GM12878 (cell line): ENCODE data around the gene PJA2. TPM values are rescaled to one million over a fixed set of nuclear protein-coding genes. Genes with fewer than 3 reads are reported as not detected.
A peak's percentile ranks its signal among the peaks of the same experiment; 100 is the strongest.

Source experiments
- ATAC-seq: fragments of 200-7000 bp; cut with Tn5 transposase; 3 replicates; pipeline ENCODE4 v1.9.1; 2020; ENCODE audit warnings: mild to moderate bottlenecking, moderate library complexity
- BruUV-seq: library from RNA; stranded (reverse); fragments of 400-500 nt; replicated peaks from 2 replicates; lab custom pipeline; 2021; lab: Mats Ljungman, UMichigan
- CTCF ChIA-PET: fragments of 300-600 bp; sonication (Branson Sonifier 250); formaldehyde crosslinking; extraction: SDS; loops from one replicate; lab custom pipeline; 2021; ENCODE audit warnings: inconsistent platforms; lab: Yijun Ruan, JAX
- POLR2A ChIA-PET: fragments of 350-600 bp; formaldehyde crosslinking; extraction: SDS; loops from one replicate; lab custom pipeline; 2021; ENCODE audit warnings: inconsistent platforms; lab: Charles Lee
- RAD21 ChIA-PET: fragments of 300-600 bp; sonication (Branson Sonifier 250); formaldehyde crosslinking; loops from one replicate; lab custom pipeline; 2023; ENCODE audit warnings: antibody characterized with exemption; ENCODE audit not compliant: unreplicated experiment; lab: Charles Lee
- SMC1A ChIA-PET: fragments of 300-600 bp; sonication (Branson Sonifier 250); formaldehyde crosslinking; loops from one replicate; lab custom pipeline; 2023; ENCODE audit not compliant: unreplicated experiment, uncharacterized antibody; lab: Charles Lee
- DNase-seq: peaks from one replicate; pipeline ENCODE4 v3.0.0-alpha.2; 2011; ENCODE audit warnings: low read depth, low spot score
- FAIRE-seq: peaks from 3 replicates; lab custom pipeline; 2011; peaks lifted over from hg19 to GRCh38; lab: Jason Lieb, UNC
- H2AFZ ChIP-seq: 2 replicates; pipeline ENCODE4 v1.6.0; 2011; ENCODE audit warnings: low read depth, low read length, control low read depth; ENCODE audit not compliant: control insufficient read depth
- H3K27ac ChIP-seq: 2 replicates; pipeline ENCODE4 v1.5.1; 2011; ENCODE audit warnings: control low read depth; ENCODE audit not compliant: control insufficient read depth, insufficient read depth
- H3K27me3 ChIP-seq, 2 experiments: replicated peaks in 1 of 2; 2 replicates each; pipeline versions ENCODE4 v1.6.0 to v1.6.1; 2011; ENCODE audit warnings: low read length in 1 of 2; ENCODE audit not compliant: control insufficient read depth in 2 of 2, insufficient read depth in 2 of 2
- H3K36me3 ChIP-seq, 2 experiments: 2 replicates each; pipeline ENCODE4 v1.5.1; 2011; ENCODE audit warnings: low read length in 1 of 2; ENCODE audit not compliant: control insufficient read depth in 2 of 2, insufficient read depth in 2 of 2
- H3K4me1 ChIP-seq: 2 replicates; pipeline ENCODE4 v1.6.1; 2011; ENCODE audit warnings: mild to moderate bottlenecking, low read length, moderate library complexity, mixed read lengths; ENCODE audit not compliant: control insufficient read depth, insufficient read depth
- H3K4me2 ChIP-seq: 2 replicates; pipeline ENCODE4 v1.6.0; 2011; ENCODE audit warnings: control low read depth; ENCODE audit not compliant: control insufficient read depth, insufficient read depth
- H3K4me3 ChIP-seq: fragments of 200-600 bp; sonication (generic); 2 replicates; pipeline ENCODE4 v1.5.1; 2016
- H3K79me2 ChIP-seq: 2 replicates; pipeline ENCODE4 v1.6.0; 2011; ENCODE audit warnings: low read length; ENCODE audit not compliant: control insufficient read depth, insufficient read depth
- H3K9ac ChIP-seq: 2 replicates; pipeline ENCODE4 v1.8.0; 2011; ENCODE audit warnings: low read length, control low read depth, mixed read lengths; ENCODE audit not compliant: control insufficient read depth, insufficient read depth
- H3K9me3 ChIP-seq: replicated peaks from 3 replicates; pipeline ENCODE4 v1.5.1; 2011; ENCODE audit warnings: mild to moderate bottlenecking, low read length; ENCODE audit not compliant: control insufficient read depth, insufficient read depth
- H4K20me1 ChIP-seq: 2 replicates; pipeline ENCODE4 v1.6.0; 2011; ENCODE audit not compliant: control insufficient read depth, insufficient read depth
- ATF2 ChIP-seq: IDR thresholded peaks from 2 replicates; pipeline ENCODE4 v1.6.1; 2012; ENCODE audit warnings: low read length, inconsistent platforms
- CREB1 ChIP-seq: IDR thresholded peaks from 2 replicates; pipeline ENCODE4 v1.6.1; 2012; ENCODE audit warnings: low read depth, mild to moderate bottlenecking, inconsistent platforms
- HDGF ChIP-seq: fragments of 450-650 bp; IDR thresholded peaks from 2 replicates; pipeline ENCODE4 v1.6.1; 2016; ENCODE audit warnings: antibody characterized with exemption
- MTA2 ChIP-seq: fragments of 450-650 bp; IDR thresholded peaks from 2 replicates; pipeline ENCODE4 v1.6.1; 2016; ENCODE audit warnings: low read depth, mild to moderate bottlenecking, moderate library complexity
- MTA3 ChIP-seq: IDR thresholded peaks from 2 replicates; pipeline ENCODE4 v1.6.1; 2012; ENCODE audit warnings: low read length, inconsistent platforms, borderline replicate concordance
- NKRF ChIP-seq: fragments of 450-650 bp; conservative IDR thresholded peaks from 2 replicates; pipeline ENCODE4 v1.6.1; 2017; ENCODE audit warnings: mild to moderate bottlenecking, moderate library complexity
- NR2F1 ChIP-seq: fragments of 450-650 bp; conservative IDR thresholded peaks from 2 replicates; pipeline ENCODE4 v1.6.1; 2017; ENCODE audit warnings: mild to moderate bottlenecking
- PML ChIP-seq: IDR thresholded peaks from 2 replicates; pipeline ENCODE4 v1.6.1; 2012; ENCODE audit warnings: low read length, inconsistent platforms
- WGBS: methylation state at CpG from one replicate; pipeline ENCODE4 v1.1.6; 2016; ENCODE audit warnings: low lambda C conversion rate; ENCODE audit not compliant: insufficient replicate concordance, insufficient coverage; ENCODE audit errors: missing lambda C conversion rate; 5-methylcytosine and 5-hydroxymethylcytosine counted together
- in situ Hi-C: fragments of 300-500 bp; cut with MboI; formaldehyde crosslinking; loops from 9 replicates; pipeline ENCODE4 v1.14.3; 2018; ENCODE audit warnings: mixed read lengths
- intact Hi-C: fragments of 100-400 bp; cut with micrococcal nuclease; formaldehyde crosslinking; loops from one replicate; pipeline ENCODE4 v1.14.2; 2022; ENCODE audit not compliant: unreplicated experiment
- polyA plus RNA-seq, 11 experiments: library from polyadenylated mRNA; depleted of rRNA in 4 of 11; unstranded in 6 of 11; stranded (reverse) in 5 of 11; fragments of >200 nt; fragmentation: Nextera tagmentation in 4 of 11; fragmentation: Illumina TruSeq in 1 of 11; extraction: Ambion mirVana in 4 of 11; extraction: Trizol in 1 of 11; gene quantifications; 1 replicate in 1 of 11; 2 replicates in 10 of 11; pipeline versions ENCODE4 v1.2.1 to v1.2.3, GENCODE V29; 2011 to 2016; ENCODE audit warnings: inconsistent platforms in 2 of 11, missing spikeins in 2 of 11, low read depth in 1 of 11
- total RNA-seq, 4 experiments: library from RNA; depleted of rRNA in 3 of 4; stranded (reverse); fragments of >200 nt in 3 of 4; fragmentation: Illumina TruSeq in 1 of 4; extraction: Trizol in 1 of 4; gene quantifications; 2 replicates each; pipeline versions ENCODE4 v1.2.1 to v1.2.3, GENCODE V29; 2013 to 2021
- TF ChIP-seq, protein P1 (sequence below): IDR thresholded peaks from 2 replicates; pipeline ENCODE4 v1.6.1; 2012; ENCODE audit warnings: improper control_type of control experiment, low read depth, low read length; ENCODE audit not compliant: insufficient replicate concordance

PJA2 gene
- total and polyA plus RNA-seq, 10 of the 15 experiments (the other 5 are each of a cell fraction or from before 2014, with no cell fraction given): 27.8 to 93.4 (median 47.8) TPM

- TF ChIP-seq ATF2 (no peak; the same call in 1 of the 2 replicates), MTA3 (no peak)
- TF ChIP-seq, all 136 proteins: peak for 0
Observed at GRCh38 chr5:109411149-109411514, 1.4 kb upstream of the PJA2 start (continued).

DNA sequence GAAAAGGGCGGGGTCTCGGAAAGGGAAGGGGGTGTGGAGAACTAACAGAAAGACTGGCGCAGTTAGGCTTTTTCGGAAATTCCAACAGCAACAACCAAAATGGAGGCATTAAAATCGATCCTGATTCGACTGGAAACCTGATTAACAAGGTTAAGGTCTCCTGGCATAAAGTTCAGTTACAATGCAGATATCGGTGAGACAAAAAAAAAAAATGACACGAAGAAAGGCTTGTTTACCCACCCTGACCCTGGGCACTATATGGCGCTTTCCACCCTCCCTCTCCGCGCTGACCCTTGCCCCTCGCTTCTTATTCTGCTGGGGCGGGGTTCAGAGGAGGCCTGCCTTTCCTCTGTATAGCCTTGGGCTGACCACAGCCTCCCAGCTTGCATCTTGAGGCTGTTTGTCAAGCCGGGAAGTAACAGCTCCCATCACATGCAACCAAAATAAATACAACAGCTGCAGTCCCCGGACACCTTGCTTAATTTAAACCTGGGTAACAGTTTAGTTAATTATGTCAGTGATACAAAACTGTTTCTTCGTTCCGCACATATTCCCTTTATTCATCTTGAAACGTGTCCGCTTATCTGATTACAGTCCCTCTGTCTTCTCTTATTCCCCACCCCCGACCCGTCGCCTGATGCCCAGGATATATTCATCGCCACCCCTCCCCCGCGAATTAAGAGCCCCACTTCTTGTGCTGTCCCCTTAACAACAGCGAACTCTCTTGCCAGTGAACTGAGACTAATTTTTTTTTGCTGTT is 795 bp upstream of the PJA2 start:
- DNase-seq (no peak), ATAC-seq (peak; percentile 50), FAIRE-seq (no peak)
- no peaks in the 10 kb centered on the region for H3K27me3 ChIP-seq
- intact Hi-C loops: loop anchor here (1.0 to 5.0 kb wide), 3 partner anchors 278 to 1028 kb away; partner anchors contain the start of genes FBXL17 and MAN2A1
- 1% methylated on average over 26 of the region's 26 CpGs for WGBS
- in situ Hi-C loops: no loop called here
- SMC1A ChIA-PET: interaction anchor here (1.0 kb wide), 2 partner anchors 45 to 57 kb away, joined by 3 read pairs; no protein-coding TSS in a partner anchor
- peak overlapping the region; percentile 98 for H3K27ac ChIP-seq
- POLR2A ChIA-PET: interaction anchor here (0.9 to 1.6 kb wide), 5 partner anchors 9 to 683 kb away, joined by 3 to 4 read pairs (median 3); no protein-coding TSS in a partner anchor
- H3K4me3 ChIP-seq: peak overlapping the region; percentile 80
- peaks cover 10% of the 10 kb centered on the region; the same call in 1 of the 2 replicates for H3K4me1 ChIP-seq
- peaks cover 0 to 3% of the 10 kb centered on the region in 2 experiments; a peak in 1 of 4 replicates for H3K36me3 ChIP-seq
- H3K9ac ChIP-seq: peak overlapping the region; percentile 90
- RAD21 ChIA-PET: interaction anchor here (0.7 to 1.5 kb wide), 4 partner anchors 19 to 889 kb away, joined by 3 to 4 read pairs (median 3); no protein-coding TSS in a partner anchor
- H3K9me3 ChIP-seq: peaks cover 5% of the 10 kb centered on the region; the same call in 2 of the 3 replicates
- no peaks in the 10 kb centered on the region for H4K20me1 ChIP-seq
- peak overlapping the region; percentile 88 for H3K4me2 ChIP-seq
- H2AFZ ChIP-seq: peak overlapping the region; percentile 83
- peaks cover 40% of the 10 kb centered on the region for H3K79me2 ChIP-seq
- CTCF ChIA-PET: interaction anchor here (0.6 kb wide), 1 partner anchor 486 kb away, joined by 3 read pairs; no protein-coding TSS in a partner anchor
- TSS peak; percentile 98 for BruUV-seq
- TF ChIP-seq CREB1: no peak
- peak; percentile 67; the same call in 1 of the 2 replicates for TF ChIP-seq MTA2
- peak; percentile 80; the same call in 1 of the 2 replicates for TF ChIP-seq HDGF
- peak; percentile 96 for TF ChIP-seq NR2F1
- 0 out of 2 replicates have a peak, but pooled peaks have one; percentile 19 for TF ChIP-seq PML
- peak; percentile 52; the same call in 1 of the 2 replicates for TF ChIP-seq NKRF
- TF ChIP-seq, protein P1, sequence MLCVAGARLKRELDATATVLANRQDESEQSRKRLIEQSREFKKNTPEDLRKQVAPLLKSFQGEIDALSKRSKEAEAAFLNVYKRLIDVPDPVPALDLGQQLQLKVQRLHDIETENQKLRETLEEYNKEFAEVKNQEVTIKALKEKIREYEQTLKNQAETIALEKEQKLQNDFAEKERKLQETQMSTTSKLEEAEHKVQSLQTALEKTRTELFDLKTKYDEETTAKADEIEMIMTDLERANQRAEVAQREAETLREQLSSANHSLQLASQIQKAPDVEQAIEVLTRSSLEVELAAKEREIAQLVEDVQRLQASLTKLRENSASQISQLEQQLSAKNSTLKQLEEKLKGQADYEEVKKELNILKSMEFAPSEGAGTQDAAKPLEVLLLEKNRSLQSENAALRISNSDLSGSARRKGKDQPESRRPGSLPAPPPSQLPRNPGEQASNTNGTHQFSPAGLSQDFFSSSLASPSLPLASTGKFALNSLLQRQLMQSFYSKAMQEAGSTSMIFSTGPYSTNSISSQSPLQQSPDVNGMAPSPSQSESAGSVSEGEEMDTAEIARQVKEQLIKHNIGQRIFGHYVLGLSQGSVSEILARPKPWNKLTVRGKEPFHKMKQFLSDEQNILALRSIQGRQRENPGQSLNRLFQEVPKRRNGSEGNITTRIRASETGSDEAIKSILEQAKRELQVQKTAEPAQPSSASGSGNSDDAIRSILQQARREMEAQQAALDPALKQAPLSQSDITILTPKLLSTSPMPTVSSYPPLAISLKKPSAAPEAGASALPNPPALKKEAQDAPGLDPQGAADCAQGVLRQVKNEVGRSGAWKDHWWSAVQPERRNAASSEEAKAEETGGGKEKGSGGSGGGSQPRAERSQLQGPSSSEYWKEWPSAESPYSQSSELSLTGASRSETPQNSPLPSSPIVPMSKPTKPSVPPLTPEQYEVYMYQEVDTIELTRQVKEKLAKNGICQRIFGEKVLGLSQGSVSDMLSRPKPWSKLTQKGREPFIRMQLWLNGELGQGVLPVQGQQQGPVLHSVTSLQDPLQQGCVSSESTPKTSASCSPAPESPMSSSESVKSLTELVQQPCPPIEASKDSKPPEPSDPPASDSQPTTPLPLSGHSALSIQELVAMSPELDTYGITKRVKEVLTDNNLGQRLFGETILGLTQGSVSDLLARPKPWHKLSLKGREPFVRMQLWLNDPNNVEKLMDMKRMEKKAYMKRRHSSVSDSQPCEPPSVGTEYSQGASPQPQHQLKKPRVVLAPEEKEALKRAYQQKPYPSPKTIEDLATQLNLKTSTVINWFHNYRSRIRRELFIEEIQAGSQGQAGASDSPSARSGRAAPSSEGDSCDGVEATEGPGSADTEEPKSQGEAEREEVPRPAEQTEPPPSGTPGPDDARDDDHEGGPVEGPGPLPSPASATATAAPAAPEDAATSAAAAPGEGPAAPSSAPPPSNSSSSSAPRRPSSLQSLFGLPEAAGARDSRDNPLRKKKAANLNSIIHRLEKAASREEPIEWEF: peak; percentile 56
